CD1c-positive myeloid dendritic cell (primary cell): ENCODE results near the gene NANS.
"Not testable (repeated sequence)": the region's sequence is repeated elsewhere in the genome, so short reads cannot be mapped to it uniquely, and the experiment has no call there.

ENCODE experiments used
- DNase-seq: peaks from one replicate; pipeline ENCODE4 v3.0.0-alpha.2; 2016; ENCODE audit errors: extremely low spot score

The NANS gene

GRCh38 chr9:98100456-98100855 lies 43.9 kb downstream of the NANS start:
- no peak for DNase-seq

DNA sequence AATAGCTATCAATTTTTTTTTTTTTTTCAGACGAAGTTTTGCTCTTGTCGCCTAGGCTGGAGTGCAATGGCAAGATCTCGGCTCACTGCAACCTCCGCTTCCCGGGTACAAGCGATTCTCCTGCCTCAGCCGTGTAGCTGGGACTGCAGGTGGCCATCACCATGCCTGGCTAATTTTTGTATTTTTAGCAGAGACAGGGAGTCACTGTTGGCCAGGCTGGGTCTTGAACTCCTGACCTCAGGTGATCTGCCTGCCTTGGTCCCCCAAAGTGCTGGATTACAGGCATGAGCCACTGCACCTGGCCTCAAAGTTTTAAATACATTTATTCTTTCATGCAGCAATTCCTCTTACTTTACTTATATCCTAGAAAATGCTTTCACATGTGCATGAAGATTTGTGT lies 44.9 kb downstream of the NANS start:
- DNase-seq, result no peak

DNA sequence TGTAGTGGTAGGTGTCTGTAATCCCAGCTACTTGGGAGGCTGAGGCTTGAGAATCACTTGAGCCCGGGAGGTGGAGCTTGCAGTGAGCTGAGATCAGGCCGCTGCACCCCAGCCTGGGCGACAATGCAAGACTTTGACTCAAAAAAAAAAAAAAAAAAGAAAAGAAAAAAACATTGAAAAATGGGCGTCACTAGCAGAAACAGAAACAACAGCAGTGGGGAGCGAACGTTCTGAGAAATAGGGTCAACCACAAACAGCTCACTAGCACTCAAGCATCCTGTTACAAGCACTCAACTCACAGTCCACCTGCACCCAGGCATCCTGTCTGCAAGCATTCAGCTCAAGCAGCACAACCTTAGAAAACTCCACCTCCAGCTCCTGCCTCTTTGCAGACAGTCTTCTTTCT lies 45.3 kb downstream of the NANS start:
- peak; percentile 70 for DNase-seq

DNA sequence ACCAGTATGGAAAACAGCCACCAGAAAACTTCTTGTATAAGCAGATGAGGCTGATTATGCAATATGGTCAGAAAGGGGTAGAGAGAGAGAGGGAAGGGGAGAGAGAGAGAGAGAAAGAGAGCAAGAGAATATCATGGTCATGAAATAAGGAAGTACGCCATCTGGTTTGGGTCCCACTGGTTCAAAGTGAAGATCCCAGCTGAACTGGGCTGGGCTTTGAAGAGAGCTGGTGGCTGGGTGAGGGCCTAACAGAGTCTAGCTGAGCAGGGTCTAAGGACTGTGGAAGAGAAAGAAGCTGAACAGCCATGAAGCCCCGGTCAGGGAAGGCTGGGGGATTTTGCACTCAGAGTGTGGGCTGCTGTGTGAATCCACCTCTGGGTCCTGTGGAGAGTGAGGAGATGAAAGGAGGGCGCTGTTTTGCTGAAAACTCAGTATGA lies 47.9 kb downstream of the NANS start:
- DNase-seq, result peak; percentile 25

- no peak for DNase-seq
These were observed 48.5 kb downstream of the NANS start for GRCh38 chr9:98105006-98105405.

DNA sequence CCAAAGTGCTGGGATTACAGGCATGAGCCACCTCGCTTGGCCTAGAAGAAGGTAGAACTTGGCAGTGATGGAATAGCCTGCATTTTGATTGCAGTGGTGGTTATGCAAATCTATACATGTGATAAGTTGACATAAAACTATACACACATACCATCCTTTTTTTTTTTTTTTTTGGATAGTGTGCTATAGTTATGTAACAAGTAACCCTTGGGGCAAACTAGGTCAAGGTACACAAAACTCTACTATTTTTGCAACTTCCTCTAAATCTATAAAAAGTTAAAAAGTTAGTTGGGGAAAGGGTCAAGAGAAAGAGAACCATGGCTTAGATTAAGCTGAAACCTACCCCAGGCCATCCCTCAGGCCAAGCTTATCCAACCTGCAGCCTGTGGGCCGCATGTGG lies 51.4 kb downstream of the NANS start:
- DNase-seq, result peak; percentile 50

GRCh38 chr9:98108531-98109031 lies 52.0 kb downstream of the NANS start:
- peak; percentile 70 for DNase-seq

- peak; percentile 18 for DNase-seq
These were observed 52.5 kb downstream of the NANS start for GRCh38 chr9:98109052-98109451.

DNA sequence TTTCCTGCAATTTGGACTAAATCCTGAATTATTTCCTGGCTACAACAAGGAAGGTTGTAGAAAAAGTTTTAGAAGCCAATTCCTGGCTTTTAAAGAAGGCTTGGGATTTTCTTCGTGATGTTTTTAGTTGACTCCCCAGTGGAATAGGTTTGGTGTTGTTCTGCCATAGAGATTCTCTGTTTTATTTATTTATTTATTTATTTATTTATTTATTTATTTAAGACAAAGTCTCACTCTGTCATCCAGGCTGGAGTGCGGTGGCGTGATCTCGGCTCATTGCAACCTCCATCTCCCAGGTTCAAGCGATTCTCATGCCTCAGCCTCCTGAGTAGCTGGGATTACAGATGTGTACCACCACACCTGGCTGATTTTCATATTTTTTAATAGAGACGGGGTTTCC lies 60.6 kb downstream of the NANS start:
- DNase-seq, result not testable (repeated sequence)

DNA sequence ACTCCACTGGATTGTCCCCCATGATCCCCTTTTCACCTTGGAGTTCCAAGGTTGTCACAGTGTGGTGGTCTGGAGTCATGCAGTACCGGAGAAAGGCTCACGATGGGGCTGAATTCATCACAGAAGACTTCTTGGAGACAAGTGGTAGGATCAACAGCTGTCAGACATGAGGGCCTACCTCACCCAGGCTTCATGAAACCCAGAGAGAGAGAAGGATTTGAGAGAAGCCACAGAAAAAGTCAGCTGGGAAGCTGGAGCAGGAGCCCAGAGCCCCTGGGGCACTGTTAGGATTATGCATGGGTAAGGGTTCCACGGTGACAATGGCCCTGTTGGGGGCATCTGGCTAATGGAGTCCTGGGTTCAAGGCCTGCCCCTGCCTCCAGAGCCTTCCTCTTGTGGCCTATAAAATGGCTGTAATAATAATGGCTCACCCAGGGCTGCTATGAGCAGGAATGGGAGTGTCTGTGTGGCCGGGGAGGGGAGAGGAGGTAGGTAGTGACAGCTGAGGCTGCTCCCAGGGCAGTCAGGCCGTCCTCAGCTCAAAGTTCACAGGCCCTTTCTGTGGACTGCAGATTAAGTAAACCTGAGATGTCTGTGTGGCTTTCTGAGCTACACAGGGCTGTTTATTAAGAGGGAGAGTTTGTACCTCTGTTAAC lies 61.6 kb downstream of the NANS start:
- DNase-seq, result peak; percentile 57

DNA sequence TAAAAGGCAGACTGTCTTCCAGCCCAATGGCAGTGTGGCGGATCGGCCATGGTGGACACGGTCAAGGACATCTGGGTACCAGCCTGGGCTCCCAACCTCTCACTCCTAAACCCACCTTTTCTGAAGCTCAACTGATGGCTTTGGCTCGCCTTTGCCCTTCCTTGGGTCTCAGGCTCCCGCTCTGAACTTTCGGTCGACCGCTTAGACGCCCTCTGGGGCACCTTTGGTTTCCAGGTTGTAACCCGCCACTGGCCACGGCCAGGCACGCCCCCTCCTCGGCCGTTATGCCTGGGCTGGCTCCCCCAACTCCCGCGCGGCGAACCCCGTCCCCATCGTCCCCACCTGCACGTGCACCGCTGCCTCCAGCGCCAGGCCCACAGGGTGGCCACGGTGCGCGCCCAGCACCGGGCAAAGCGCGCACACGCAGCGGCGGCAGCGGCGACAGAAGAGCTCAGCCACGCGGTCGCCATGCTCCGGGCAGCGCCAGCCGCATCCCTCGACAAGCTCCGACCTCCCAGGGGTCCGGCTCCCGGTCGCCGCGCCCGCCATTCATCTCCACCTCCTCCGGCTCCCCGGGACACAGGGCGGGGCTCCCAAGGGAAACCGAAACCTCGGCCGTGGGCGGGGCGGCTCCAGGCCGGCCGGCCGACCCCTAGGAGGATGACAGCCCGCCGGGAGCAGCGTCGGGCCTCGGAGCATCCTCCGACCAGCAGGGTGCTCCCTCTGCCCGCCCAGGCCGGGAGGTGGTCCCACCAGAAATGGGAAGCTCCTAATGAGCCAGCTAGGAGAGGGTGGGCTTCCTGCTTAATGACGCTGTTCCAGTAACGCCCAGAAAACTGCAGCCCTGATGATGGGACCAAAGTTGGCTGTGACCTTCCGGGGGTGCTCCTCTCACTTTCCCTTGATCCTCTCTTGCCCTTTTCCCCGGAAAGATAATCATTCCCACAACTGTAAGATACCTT lies 62.4 kb downstream of the NANS start, which contains the start of gene TRIM14:
TSS of gene TRIM14 (minus strand) at position 583 of the 962 bp plus-strand sequence. CDS start at position 549, 34 bp downstream.
- DNase-seq, result peak; percentile 84

GRCh38 chr9:98120476-98120875 lies 63.9 kb downstream of the NANS start:
- no peak for DNase-seq

DNA sequence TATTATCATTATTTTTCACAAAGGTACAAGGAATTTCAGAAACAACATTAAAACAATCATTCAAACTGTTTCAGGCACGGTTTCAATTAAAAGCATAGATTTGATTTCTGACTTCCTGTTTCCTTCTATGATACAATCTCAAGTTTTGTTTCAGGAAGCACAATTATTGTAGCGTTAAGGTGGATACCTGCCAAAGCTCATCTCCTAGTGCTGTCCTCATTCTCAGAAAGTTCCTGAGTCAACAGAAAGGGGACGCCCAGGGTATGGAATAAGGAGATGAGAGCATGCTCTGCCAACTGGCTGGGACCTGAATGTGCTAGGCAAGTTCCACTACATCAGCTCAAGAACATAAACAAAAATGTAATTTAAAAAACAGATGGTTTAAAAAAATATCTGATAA lies 64.5 kb downstream of the NANS start:
- peak; percentile 22 for DNase-seq

DNA sequence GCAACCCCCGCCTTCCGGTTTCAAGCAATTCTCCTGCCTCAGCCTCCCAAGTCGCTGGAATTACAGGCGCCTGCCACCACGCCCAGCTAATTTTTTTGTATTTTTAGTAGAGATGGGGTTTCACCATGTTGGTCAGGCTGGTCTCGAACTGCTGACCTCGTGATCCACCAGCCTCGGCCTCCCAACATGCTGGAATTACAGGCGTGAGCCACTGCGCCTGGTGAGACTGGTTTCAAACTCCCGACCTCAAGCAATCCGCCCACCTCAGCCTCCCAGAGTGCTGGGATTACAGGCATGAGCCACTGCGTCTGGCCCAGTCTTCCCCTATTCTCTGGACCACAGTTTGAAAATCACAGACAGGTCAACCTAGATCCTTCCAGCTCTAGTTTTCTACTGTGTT lies 67.6 kb downstream of the NANS start:
- not testable (repeated sequence) for DNase-seq

GRCh38 chr9:98124637-98125426 lies 68.3 kb downstream of the NANS start:
- DNase-seq, result no peak

- DNase-seq, result no peak
These were observed 70.7 kb downstream of the NANS start for GRCh38 chr9:98127226-98127625.

DNA sequence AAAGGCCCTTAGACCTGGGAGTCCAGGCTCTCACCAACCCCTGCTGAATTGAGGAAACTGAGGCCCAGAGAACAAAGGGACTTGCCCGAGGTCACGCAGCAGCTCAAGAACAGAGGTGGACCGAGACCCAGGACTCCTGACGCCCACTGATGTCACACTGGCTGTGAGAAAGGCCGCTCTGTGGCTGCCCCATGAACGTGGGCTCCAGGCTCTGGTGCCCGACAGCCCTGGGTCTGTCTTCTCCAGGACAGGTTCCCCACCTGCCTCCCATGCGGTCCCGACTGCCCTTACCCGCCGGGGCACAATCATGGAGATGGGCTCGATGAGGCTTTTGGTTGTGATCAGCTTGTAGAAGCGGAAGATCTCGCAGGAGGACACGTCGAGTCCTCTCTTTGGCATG lies 71.8 kb downstream of the NANS start:
- DNase-seq, result no peak

DNA sequence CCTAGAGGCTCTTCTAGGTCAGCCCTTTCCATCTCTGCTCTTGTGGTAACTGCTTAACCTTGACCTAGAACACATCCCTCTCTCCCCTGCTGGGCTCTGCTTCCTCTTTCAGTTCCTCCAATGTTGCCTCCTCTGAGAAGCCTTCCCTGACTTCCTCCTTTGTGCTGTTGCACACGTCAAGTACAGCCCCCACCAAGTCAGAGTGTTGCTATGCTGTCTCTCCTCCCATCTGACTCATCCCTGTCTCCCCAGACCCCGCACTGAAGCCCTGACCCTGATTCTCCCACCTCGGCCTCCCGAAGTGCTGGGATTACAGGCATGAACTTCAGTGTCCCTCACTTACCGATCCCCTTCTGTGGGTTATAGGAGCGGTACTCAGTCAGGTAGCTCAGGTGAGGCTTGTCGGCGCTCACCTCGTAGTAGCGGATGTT lies 72.9 kb downstream of the NANS start:
- DNase-seq, result peak; percentile 91

DNA sequence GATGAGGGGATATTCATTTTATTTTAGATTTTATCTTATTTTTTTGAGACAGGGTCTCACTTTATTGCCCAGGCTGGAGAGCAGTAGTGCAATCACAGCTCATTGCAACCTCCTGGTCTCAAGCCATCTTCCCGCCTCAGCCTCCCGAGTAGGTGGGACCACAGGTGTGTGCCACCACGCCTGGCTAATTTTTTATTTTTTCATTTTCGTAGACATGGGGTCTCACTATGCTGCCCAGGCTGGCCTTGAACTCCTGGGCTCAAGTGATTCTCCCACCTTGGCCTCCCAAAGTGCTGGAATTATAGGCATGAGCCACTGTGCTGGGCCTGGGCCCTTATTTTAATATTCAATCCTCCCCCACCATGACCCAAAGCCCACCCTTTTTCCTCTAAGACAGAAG lies 73.5 kb downstream of the NANS start:
- not testable (repeated sequence) for DNase-seq

GRCh38 chr9:98130576-98131228 lies 74.2 kb downstream of the NANS start:
- no peak for DNase-seq

DNA sequence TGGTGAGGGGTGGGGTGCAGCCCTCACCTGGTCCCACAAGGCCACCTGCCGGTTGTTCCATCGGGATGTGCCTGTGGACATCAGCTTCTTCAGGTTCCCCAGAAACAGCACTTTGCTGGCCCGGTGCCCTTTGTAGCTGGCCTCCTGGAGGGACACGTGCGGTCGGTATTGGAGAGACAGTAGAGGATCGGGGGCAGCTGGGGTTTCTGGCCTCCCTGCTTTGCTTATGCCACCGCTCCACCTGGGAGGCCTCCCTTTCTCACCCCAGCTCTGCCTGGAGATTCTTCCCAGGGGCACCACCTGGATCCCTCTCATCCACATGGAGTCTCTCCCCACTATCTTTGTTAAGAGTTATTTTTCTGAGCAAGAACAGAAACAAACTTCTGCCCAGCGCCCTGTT lies 75.6 kb downstream of the NANS start:
- no peak for DNase-seq
